Heart left ventricle (tissue), 16 donors: Measurements from ENCODE around the gene IGSF3. TPM values are rescaled to one million over a fixed set of nuclear protein-coding genes. Genes with fewer than 3 reads are reported as not detected.

Experiments
- ATAC-seq, 4 donors: fragments of 200-7000 bp; cut with Tn5 transposase; one replicate each; pipeline ENCODE4 v1.9.1; 2020 to 2022; ENCODE audit warnings: moderate library complexity in 4 of 4, mild to moderate bottlenecking in 3 of 4, moderate number of reproducible peaks in 1 of 4
- DNase-seq, 5 donors: peaks; one replicate each; pipeline ENCODE4 v3.0.0-alpha.2; 2020
- H3K27ac ChIP-seq, 12 donors: fragments of 200-600 bp; sonication (generic) in 4 of 12; one replicate each; pipeline versions ENCODE4 v1.5.0 to v1.8.0; 2016 to 2022; ENCODE audit warnings: mild to moderate bottlenecking in 2 of 12
- H3K27me3 ChIP-seq, 9 donors: fragments of 200-600 bp; sonication (generic) in 2 of 9; one replicate each; pipeline versions ENCODE4 v1.5.1 to v1.8.0; 2016 to 2022; ENCODE audit warnings: mild to moderate bottlenecking in 3 of 9
- H3K36me3 ChIP-seq, 9 donors: fragments of 200-600 bp; sonication (generic) in 2 of 9; one replicate each; pipeline versions ENCODE4 v1.5.0 to v1.8.0; 2018 to 2022; ENCODE audit warnings: mild to moderate bottlenecking in 2 of 9
- H3K4me1 ChIP-seq, 12 donors: fragments of 200-600 bp; sonication (generic) in 4 of 12; one replicate each; pipeline versions ENCODE4 v1.5.0 to v1.8.0; 2016 to 2022; ENCODE audit warnings: mild to moderate bottlenecking in 3 of 12
- H3K4me3 ChIP-seq, 12 donors: fragments of 200-600 bp; sonication (generic) in 4 of 12; one replicate each; pipeline versions ENCODE4 v1.5.0 to v1.8.0; 2017 to 2022; ENCODE audit warnings: mild to moderate bottlenecking in 9 of 12, moderate library complexity in 4 of 12
- H3K9me3 ChIP-seq, 12 donors: fragments of 200-600 bp; sonication (generic) in 4 of 12; one replicate each; pipeline versions ENCODE4 v1.5.0 to v1.8.0; 2016 to 2022; ENCODE audit warnings: mild to moderate bottlenecking in 1 of 12
- POLR2A ChIP-seq, 2 donors: fragments of 450-650 bp; IDR thresholded peaks; one replicate each; pipeline ENCODE4 v1.6.1; 2017; ENCODE audit warnings: antibody characterized with exemption in 2 of 2, mild to moderate bottlenecking in 2 of 2, moderate library complexity in 2 of 2
- WGBS, 4 donors: extraction: QIAGEN DNeasy Blood & Tissue Kit in 2 of 4; methylation state at CpG; one replicate each; pipeline versions ENCODE4 v1.1.5 to v1.1.7; 2013 to 2018; 5-methylcytosine and 5-hydroxymethylcytosine counted together
- intact Hi-C, 10 donors: fragments of 100-400 bp; cut with DNase I; formaldehyde crosslinking; loops; one replicate each; pipeline versions ENCODE4 v1.11.1 to v1.14.2; 2022
- polyA plus RNA-seq, 2 donors: library from polyadenylated mRNA; stranded (reverse); fragments of 200-250 nt; gene quantifications; one replicate each; pipeline ENCODE4 v1.2.3, GENCODE V29; 2013
- total RNA-seq, 9 donors: library from RNA; depleted of rRNA in 2 of 9; stranded (reverse); fragments of >200 nt in 2 of 9; fragmentation: NEBNext Ultra II Directional in 3 of 9; extraction: Animal tissue kit (Norgen Biotek cat#: 25700) in 3 of 9; gene quantifications; one replicate each; pipeline versions ENCODE4 v1.1.0 to v1.2.4, GENCODE V29; 2016 to 2023
- TF ChIP-seq, protein P1 (sequence below), 12 donors: fragments of 200-600 bp; sonication (generic) in 4 of 12; IDR thresholded peaks; one replicate each; pipeline versions ENCODE4 v1.5.0 to v1.8.0; 2018 to 2022; ENCODE audit warnings: antibody characterized with exemption in 12 of 12, mild to moderate bottlenecking in 5 of 12
- donor health status: ischemic (EF 13 %, LVEDD 7.1; RV severe dilation, severe dysfunction).
- donor health status: healthy with polysubstance abuse.
- donor health status: DM: no; HTN: yes; CAD: no.
- donor health status: DM: no; HTN: no; CAD: no.
- donor health status: ischemic (EF 25% LVEDD 6.9; RV normal size, moderate dysfunction).
- donor health status: ischemic (EF 25% LVEDD 5.7; RV mildly dilated, moderate dysfunction).
- donor health status: healthy.
- donor health status: DM: yes; HTN: yes; CAD: no.
- donor health status: ischemic (EF 35%, LVEDD 5.7; RV mildly dilated, moderate dysfunction).
- donor health status: nonischemic (EF 11% LVEDD 7.7; RV severe dilation, severe dysfunction).
- donor health status: DM: yes; HTN: yes; CAD: no.
- donor health status: PGD.
- donor health status: ischemic (EF 29% LVEDD 5.4; RV normal size, mild dysfunction).
- donor health status: nonischemic (EF 23%, LVEDD 6.1; RV moderate dilation, normal function).

The IGSF3 gene
- total and polyA plus RNA-seq, 11 donors, result 3.5 to 19.3 (median 11.5) TPM

- Histone ChIP-seq H3K9me3 (no peaks in the 10 kb centered on the region), H3K27me3 (no peaks in the 10 kb centered on the region), H3K27ac (peak overlapping the region in 3 of 12 donors; percentile 0 to 51 (median 17)), H3K36me3 (no peaks in the 10 kb centered on the region), H3K4me1 (peaks cover 0 to 5% (median 0%) of the 10 kb centered on the region in 12 donors), H3K4me3 (no peak overlapping the region)
- intact Hi-C loops, result no loop called here
- DNase-seq (no peak), ATAC-seq (no peak)
- TF ChIP-seq, protein P1, sequence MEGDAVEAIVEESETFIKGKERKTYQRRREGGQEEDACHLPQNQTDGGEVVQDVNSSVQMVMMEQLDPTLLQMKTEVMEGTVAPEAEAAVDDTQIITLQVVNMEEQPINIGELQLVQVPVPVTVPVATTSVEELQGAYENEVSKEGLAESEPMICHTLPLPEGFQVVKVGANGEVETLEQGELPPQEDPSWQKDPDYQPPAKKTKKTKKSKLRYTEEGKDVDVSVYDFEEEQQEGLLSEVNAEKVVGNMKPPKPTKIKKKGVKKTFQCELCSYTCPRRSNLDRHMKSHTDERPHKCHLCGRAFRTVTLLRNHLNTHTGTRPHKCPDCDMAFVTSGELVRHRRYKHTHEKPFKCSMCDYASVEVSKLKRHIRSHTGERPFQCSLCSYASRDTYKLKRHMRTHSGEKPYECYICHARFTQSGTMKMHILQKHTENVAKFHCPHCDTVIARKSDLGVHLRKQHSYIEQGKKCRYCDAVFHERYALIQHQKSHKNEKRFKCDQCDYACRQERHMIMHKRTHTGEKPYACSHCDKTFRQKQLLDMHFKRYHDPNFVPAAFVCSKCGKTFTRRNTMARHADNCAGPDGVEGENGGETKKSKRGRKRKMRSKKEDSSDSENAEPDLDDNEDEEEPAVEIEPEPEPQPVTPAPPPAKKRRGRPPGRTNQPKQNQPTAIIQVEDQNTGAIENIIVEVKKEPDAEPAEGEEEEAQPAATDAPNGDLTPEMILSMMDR (IDR thresholded peaks at IDR 0.05), result no peak
- no peak for TF ChIP-seq POLR2A (IDR thresholded peaks at IDR 0.05)
- WGBS, 4 donors, result 67 to 76% (median 74%) methylated on average over 4 of the region's 4 CpGs
Measured at GRCh38 chr1:116686723-116687352, 19.3 kb upstream of the IGSF3 start.

DNA sequence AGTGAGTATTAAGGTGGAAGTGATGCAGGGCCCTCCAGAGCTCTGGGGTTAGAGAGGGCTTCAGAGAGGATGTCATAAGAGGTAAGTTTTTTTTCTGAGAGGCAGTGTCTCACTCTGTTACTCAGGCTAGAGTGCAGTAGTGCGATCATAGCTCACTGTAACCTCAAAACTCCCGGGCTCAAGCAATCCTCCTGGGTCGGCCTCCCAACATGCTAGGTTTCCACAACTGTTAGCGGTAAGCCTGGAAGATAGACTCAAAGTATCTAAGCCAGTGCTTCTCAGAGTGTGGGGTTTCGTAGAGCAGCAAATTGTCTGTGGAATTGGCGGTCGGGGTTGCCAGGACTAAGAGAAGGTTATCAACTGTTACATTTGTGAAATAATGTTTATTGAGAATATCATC, 18.6 kb upstream of the IGSF3 start:
- Histone ChIP-seq H3K27ac (no peak overlapping the region), H3K27me3 (no peaks in the 10 kb centered on the region), H3K9me3 (no peaks in the 10 kb centered on the region), H3K4me1 (peaks cover 0 to 5% (median 0%) of the 10 kb centered on the region in 12 donors), H3K4me3 (no peak overlapping the region), H3K36me3 (no peaks in the 10 kb centered on the region)
- intact Hi-C loops, result no loop called here
- TF ChIP-seq, protein P1 (IDR thresholded peaks at IDR 0.05), result no peak
- TF ChIP-seq POLR2A (IDR thresholded peaks at IDR 0.05), result no peak
- 94 to 97% (median 94%) methylated on average over 7 of the region's 7 CpGs for WGBS, 4 donors
- ATAC-seq (no peak), DNase-seq (no peak)

DNA sequence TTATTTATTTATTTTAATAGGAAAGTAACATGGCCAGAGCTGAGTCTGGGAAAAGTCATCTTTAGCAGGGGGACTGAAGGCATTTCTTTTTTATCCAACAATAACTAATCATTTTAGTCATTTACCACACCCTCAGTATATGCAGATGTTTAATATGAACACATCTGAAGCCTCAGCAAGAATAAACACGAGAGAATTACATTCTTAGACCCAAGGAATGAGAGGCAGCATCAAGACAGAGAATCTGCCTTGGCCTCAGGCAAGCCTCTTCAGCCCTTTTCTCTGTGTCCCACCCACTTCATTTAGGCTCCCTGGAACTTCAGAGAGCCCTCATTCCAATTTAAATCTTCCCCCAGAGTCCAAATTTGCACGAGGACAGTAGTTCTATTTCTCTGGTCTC, 17.0 kb upstream of the IGSF3 start:
- ATAC-seq (no peak), DNase-seq (no peak)
- no peak overlapping the region for H3K27ac ChIP-seq
- H3K4me3 ChIP-seq, result no peak overlapping the region
- no peaks in the 10 kb centered on the region for H3K27me3 ChIP-seq
- no peaks in the 10 kb centered on the region for H3K9me3 ChIP-seq
- TF ChIP-seq, protein P1 (IDR thresholded peaks at IDR 0.05), result no peak
- no peak for TF ChIP-seq POLR2A (IDR thresholded peaks at IDR 0.05)
- WGBS, 4 donors, result 66 to 85% (median 79%) methylated on average over 2 of the region's 2 CpGs
- peaks cover 0 to 5% (median 0%) of the 10 kb centered on the region in 12 donors for H3K4me1 ChIP-seq
- intact Hi-C loops, result no loop called here
- no peaks in the 10 kb centered on the region for H3K36me3 ChIP-seq

DNA sequence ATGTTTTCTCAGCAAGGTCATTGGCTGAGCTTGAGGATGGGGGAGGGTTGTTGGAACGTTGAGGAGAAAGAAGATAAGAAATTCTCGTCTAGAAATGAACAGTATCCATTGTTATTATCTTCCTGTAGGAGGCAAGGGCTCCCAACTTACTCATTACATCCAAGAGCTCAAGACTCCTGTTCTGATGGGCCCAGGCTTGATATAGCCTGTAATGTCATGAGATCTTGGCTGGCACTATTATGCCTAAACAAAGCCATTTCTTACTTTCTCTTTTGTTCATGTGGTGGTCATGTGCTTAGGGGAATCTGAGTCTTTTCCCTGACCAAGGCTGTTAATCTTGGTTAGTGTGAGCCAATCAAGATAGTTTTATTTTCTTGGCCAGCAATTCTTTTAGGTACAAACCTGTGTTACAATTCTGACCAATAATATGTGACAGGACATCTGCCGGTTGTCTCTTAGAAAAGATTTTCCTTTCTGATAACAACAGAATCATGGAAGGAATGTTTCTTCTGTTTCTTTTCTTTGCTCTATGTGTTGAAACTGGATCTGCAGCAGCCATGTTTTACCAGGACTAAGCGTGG, 15.2 kb upstream of the IGSF3 start:
- no peaks in the 10 kb centered on the region for H3K36me3 ChIP-seq
- 56 to 63% (median 57%) methylated on average over 4 of the region's 4 CpGs for WGBS, 4 donors
- ATAC-seq (no peak), DNase-seq (no peak)
- H3K9me3 ChIP-seq, result no peaks in the 10 kb centered on the region
- no peak for TF ChIP-seq POLR2A (IDR thresholded peaks at IDR 0.05)
- TF ChIP-seq, protein P1 (IDR thresholded peaks at IDR 0.05), result no peak
- H3K27ac ChIP-seq, result no peak overlapping the region
- peaks cover 0 to 5% (median 0%) of the 10 kb centered on the region in 9 donors for H3K27me3 ChIP-seq
- peaks cover 0 to 5% (median 0%) of the 10 kb centered on the region in 12 donors for H3K4me1 ChIP-seq
- intact Hi-C loops, result no loop called here
- no peak overlapping the region for H3K4me3 ChIP-seq
